ENCODE measurements around the gene SLC2A2. TPM values are rescaled to one million over a fixed set of nuclear protein-coding genes. Genes with fewer than 3 reads are reported as not detected.

SLC2A2 gene
- total RNA-seq, 1 experiment from 2014 or later, result 4.6 TPM

- TF ChIP-seq CTCF (IDR thresholded peaks at IDR 0.05; ENCODE audit: insufficient read depth in 1 of 2, low read depth in 1 of 2, low read length in 1 of 2, severe bottlenecking in 1 of 2, unreplicated experiment in 1 of 2), result no peak
- H3K9me3 Mint-ChIP-seq (ENCODE audit: unreplicated experiment), result no peaks in the 10 kb centered on the region
- Histone ChIP-seq H3K36me3 (ENCODE audit: control insufficient read depth, insufficient read depth, low read length) (no peaks in the 10 kb centered on the region), H3K9me3 (no peaks in the 10 kb centered on the region), H3K4me1 (peaks cover 36% of the 10 kb centered on the region), H3K27me3 (replicated peaks; ENCODE audit: control insufficient read depth, insufficient read depth, low read length) (no peaks in the 10 kb centered on the region), H3K4me3 (ENCODE audit: low read depth, low read length) (no peak overlapping the region)
- H3K27ac Mint-ChIP-seq (ENCODE audit: unreplicated experiment), result no peak overlapping the region
- no peaks in the 10 kb centered on the region for H3K27me3 Mint-ChIP-seq (ENCODE audit: insufficient read depth, unreplicated experiment)
- no peak overlapping the region for H3K4me3 Mint-ChIP-seq (ENCODE audit: unreplicated experiment)
- ChIA-PET POLR2A (interaction anchor here (0.5 kb wide), 1 partner anchor 33 kb away, joined by 4 read pairs; no protein-coding TSS in a partner anchor), CTCF (interaction anchor here (0.6 to 1.4 kb wide), 2 partner anchors 34 to 50 kb away, joined by 3 to 5 read pairs; no protein-coding TSS in a partner anchor)
- BruUV-seq (replicated peaks), result no TSS peak
- no peak for DNase-seq
- intact Hi-C loops (cut with micrococcal nuclease; ENCODE audit: unreplicated experiment), result loop anchor here (1.0 kb wide), 1 partner anchor 10 kb away; no protein-coding TSS in a partner anchor
- H3K4me1 Mint-ChIP-seq (ENCODE audit: low read depth, unreplicated experiment), result peaks cover 7% of the 10 kb centered on the region
- no peaks in the 10 kb centered on the region for H3K36me3 Mint-ChIP-seq (ENCODE audit: insufficient read depth, unreplicated experiment)
Measured at GRCh38 chr3:171011873-171012336, 14.6 kb downstream of the SLC2A2 start.

- intact Hi-C loops (cut with micrococcal nuclease; ENCODE audit: unreplicated experiment), result loop anchor here (1.0 kb wide), 1 partner anchor 9 kb away; no protein-coding TSS in a partner anchor
- no peak for TF ChIP-seq CTCF (IDR thresholded peaks at IDR 0.05; ENCODE audit: insufficient read depth in 1 of 2, low read depth in 1 of 2, low read length in 1 of 2, severe bottlenecking in 1 of 2, unreplicated experiment in 1 of 2)
- H3K4me1 ChIP-seq, result peaks cover 36% of the 10 kb centered on the region
- Mint-ChIP-seq H3K27me3 (ENCODE audit: insufficient read depth, unreplicated experiment) (no peaks in the 10 kb centered on the region), H3K9me3 (ENCODE audit: unreplicated experiment) (no peaks in the 10 kb centered on the region), H3K36me3 (ENCODE audit: insufficient read depth, unreplicated experiment) (no peaks in the 10 kb centered on the region), H3K4me3 (ENCODE audit: unreplicated experiment) (no peak overlapping the region), H3K4me1 (ENCODE audit: low read depth, unreplicated experiment) (peaks cover 7% of the 10 kb centered on the region), H3K27ac (ENCODE audit: unreplicated experiment) (no peak overlapping the region)
- H3K9me3 ChIP-seq, result no peaks in the 10 kb centered on the region
- CTCF ChIA-PET, result interaction anchor here (0.6 to 1.4 kb wide), 2 partner anchors 34 to 50 kb away, joined by 3 to 5 read pairs; no protein-coding TSS in a partner anchor
- H3K4me3 ChIP-seq (ENCODE audit: low read depth, low read length), result no peak overlapping the region
- DNase-seq, result peak; percentile 18 to 40
- no peaks in the 10 kb centered on the region for H3K36me3 ChIP-seq (ENCODE audit: control insufficient read depth, insufficient read depth, low read length)
- POLR2A ChIA-PET, result interaction anchor here (0.5 kb wide), 1 partner anchor 34 kb away, joined by 4 read pairs; no protein-coding TSS in a partner anchor
- no peaks in the 10 kb centered on the region for H3K27me3 ChIP-seq (replicated peaks; ENCODE audit: control insufficient read depth, insufficient read depth, low read length)
- BruUV-seq (replicated peaks), result no TSS peak
Measured at GRCh38 chr3:171011109-171011872, 15.2 kb downstream of the SLC2A2 start.

GRCh38 chr3:171007316-171007715 lies 19.2 kb downstream of the SLC2A2 start:
- peaks cover 38% of the 10 kb centered on the region for H3K4me1 ChIP-seq
- CTCF ChIA-PET, result no interaction called here

More at GRCh38 chr3:171007316-171007715, 19.2 kb downstream of the SLC2A2 start:
- no peak for DNase-seq
- H3K9me3 Mint-ChIP-seq (ENCODE audit: unreplicated experiment), result no peaks in the 10 kb centered on the region
- no peaks in the 10 kb centered on the region for H3K36me3 Mint-ChIP-seq (ENCODE audit: insufficient read depth, unreplicated experiment)
- no peak for TF ChIP-seq CTCF (IDR thresholded peaks at IDR 0.05; ENCODE audit: insufficient read depth in 1 of 2, low read depth in 1 of 2, low read length in 1 of 2, severe bottlenecking in 1 of 2, unreplicated experiment in 1 of 2)
- POLR2A ChIA-PET, result no interaction called here
- intact Hi-C loops (cut with micrococcal nuclease; ENCODE audit: unreplicated experiment), result no loop called here
- no TSS peak for BruUV-seq (replicated peaks)
- H3K27ac Mint-ChIP-seq (ENCODE audit: unreplicated experiment), result no peak overlapping the region
- Histone ChIP-seq H3K9me3 (no peaks in the 10 kb centered on the region), H3K36me3 (ENCODE audit: control insufficient read depth, insufficient read depth, low read length) (no peaks in the 10 kb centered on the region), H3K27me3 (replicated peaks; ENCODE audit: control insufficient read depth, insufficient read depth, low read length) (no peaks in the 10 kb centered on the region), H3K4me3 (ENCODE audit: low read depth, low read length) (no peak overlapping the region)
- H3K4me3 Mint-ChIP-seq (ENCODE audit: unreplicated experiment), result no peak overlapping the region
- H3K4me1 Mint-ChIP-seq (ENCODE audit: low read depth, unreplicated experiment), result peaks cover 14% of the 10 kb centered on the region
- no peaks in the 10 kb centered on the region for H3K27me3 Mint-ChIP-seq (ENCODE audit: insufficient read depth, unreplicated experiment)

Measured in Caco-2 (cell line).